ENCODE measurements around the gene A2M.

A2M gene

DNA sequence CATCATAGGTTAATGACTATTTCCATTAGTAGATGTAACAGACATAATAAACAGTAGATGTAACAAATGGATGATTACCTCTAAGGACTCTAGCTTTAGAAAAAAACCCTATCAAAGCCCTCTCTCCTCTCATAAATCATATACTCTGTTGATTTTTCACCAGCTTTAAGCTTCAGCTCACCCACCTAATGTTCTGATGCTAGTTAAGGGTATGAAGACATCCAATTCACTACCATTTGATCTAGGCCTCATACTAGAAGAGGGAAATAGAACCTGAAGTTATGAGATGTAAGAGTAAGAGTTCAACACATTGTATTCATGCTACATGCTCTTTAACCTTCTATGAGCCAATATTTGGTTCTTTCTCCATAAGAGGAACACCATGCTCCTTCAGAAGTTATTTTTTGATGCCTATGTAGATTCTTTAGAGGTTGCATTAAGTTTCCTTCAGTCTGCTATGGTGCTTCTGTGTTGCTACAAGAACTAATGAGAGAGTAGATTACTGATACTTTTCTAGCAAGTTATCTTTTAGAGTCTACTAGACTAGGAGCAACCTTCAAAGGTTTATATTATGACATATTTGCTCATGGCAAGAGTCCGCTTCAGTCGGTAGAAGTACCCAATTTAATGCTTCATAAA lies 16.0 kb downstream of the A2M start:
- DNase-seq (ENCODE audit: low read depth), result no peak

- DNase-seq (ENCODE audit: low read depth), result no peak
Measured at GRCh38 chr12:9098463-9099026, 17.2 kb downstream of the A2M start.

GRCh38 chr12:9098115-9098452 lies 17.6 kb downstream of the A2M start:
- no peak for DNase-seq (ENCODE audit: low read depth)

- no peak for DNase-seq (ENCODE audit: low read depth)
Measured at GRCh38 chr12:9096563-9097176, 19.0 kb downstream of the A2M start.

GRCh38 chr12:9095322-9095721 lies 20.4 kb downstream of the A2M start:
- no peak for DNase-seq (ENCODE audit: low read depth)

DNA sequence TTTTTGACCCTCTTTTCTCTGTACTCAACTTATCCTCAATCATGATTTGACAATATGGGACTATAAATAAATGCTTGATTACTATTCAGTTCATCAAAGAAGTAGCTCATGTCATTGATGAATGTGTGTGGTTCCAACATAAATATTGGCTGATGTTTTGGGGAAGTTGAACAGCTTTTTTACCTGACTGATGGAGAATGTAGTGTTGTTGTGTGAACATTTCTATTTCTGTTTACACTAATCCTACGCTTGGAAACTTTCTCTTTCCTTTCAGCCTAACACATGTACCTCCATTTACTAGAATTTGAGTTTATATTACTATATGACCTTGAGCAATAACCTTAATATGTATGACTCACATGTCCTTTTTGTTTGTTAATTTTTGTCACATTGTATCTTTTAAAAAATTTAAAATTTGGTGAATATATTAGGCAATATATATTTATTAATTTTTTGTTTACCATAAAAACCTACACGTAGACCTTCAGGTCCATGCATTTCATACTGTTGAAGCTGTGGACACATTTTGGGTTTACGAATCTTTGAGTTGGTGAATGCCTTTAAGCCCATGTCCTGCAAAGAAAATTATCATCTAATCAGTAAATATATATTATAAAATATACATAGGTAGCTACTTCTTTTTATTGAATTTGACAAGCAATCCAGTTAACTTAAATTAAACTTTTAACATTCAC lies 21.1 kb downstream of the A2M start:
- DNase-seq (ENCODE audit: low read depth), result no peak

GRCh38 chr12:9091891-9092598 lies 23.7 kb downstream of the A2M start:
- no peak for DNase-seq (ENCODE audit: low read depth)

- DNase-seq (ENCODE audit: low read depth), result no peak
Measured at GRCh38 chr12:9090220-9090619, 25.5 kb downstream of the A2M start.

DNA sequence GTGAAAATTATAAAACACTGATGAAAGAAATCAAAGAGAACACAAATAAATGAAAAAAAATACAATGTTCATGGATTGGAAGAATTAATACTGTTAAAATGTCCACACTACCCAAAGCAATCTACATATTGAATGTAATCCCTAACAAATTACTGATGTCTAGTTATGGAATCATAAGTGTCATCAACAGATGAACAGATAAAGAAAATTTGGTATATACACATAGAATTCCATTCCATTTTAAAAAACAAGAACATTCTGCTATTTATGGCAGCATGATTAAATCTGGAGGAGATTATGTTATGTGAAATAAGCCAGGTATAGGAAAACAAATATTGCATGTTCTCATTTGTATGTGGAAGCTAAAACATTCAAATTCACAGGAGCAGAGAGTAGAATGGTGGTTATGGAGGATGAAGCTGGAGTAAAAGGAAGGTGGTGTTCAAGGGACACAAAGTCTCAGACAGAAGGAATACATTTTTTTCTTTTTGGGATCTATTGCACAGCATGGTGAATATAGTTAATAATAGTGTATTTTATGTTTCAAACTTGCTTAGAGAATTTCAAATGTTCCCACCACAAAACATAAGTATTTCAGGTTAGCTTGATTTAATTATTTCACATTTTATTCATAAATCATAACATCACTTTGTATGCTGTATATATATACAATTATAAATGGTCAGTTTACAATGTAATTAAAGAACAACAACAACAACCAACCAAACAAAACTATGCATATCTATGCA lies 28.5 kb downstream of the A2M start:
- DNase-seq (ENCODE audit: low read depth), result no peak

DNA sequence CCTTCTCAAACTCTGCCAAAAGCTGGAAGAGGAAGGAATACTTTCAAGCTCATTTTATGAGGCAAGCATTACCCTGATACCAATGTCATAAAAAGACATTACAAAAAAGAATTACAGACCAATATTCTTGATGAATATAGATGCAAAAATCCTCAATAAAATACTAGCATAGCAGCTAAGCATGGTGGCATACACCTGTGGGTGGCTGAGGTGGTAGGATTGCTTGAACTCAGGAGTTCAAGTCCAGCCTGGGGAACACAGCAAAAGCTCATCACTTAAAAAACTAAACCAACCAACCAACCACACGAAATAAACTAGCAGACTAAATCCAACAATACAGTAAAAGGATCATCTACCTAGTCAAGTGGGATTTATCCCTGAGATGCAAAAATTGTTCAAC lies 29.6 kb downstream of the A2M start:
- no peak for DNase-seq (ENCODE audit: low read depth)

GRCh38 chr12:9084417-9084816 lies 31.3 kb downstream of the A2M start:
- no peak for DNase-seq (ENCODE audit: low read depth)

- no peak for DNase-seq (ENCODE audit: low read depth)
Measured at GRCh38 chr12:9083793-9084192, 31.9 kb downstream of the A2M start.

DNA sequence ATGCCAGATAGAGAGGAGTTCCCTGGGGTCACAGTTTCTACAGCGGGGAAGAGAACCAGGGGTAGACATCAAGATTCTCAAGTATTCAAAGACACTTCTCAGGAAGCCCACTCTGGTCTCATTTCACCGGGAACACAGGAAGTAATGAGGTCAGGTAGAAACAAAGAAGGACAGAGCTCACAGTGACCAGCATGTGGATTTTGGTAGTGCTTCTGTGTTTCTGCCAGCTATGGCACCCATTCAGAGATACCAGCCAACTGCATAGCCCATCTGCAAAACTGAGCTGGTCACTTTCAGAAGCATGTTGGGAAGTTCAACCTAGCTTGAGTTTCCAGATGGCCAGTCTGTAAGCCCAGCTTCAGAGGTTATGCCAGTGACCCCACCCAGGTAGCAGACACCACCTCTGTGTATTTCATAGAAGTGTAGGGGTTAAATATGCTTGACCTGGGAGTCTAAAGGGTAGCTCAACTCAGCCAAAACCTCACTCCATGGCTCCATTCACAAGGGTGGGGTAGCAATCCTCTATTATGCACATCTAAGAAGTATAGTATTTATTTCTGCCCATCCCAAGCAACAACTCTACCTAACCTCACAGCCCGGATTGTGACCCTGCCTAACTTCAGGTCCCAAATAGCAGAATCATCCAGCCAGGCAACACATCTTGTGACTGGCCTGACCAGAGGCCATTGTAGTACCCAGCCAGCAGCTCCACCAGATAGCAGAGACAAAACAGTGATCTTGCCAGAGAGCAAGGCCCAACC lies 33.9 kb downstream of the A2M start:
- DNase-seq (ENCODE audit: low read depth), result no peak

- DNase-seq (ENCODE audit: low read depth), result no peak
Measured at GRCh38 chr12:9079883-9080675, 35.6 kb downstream of the A2M start.

DNA sequence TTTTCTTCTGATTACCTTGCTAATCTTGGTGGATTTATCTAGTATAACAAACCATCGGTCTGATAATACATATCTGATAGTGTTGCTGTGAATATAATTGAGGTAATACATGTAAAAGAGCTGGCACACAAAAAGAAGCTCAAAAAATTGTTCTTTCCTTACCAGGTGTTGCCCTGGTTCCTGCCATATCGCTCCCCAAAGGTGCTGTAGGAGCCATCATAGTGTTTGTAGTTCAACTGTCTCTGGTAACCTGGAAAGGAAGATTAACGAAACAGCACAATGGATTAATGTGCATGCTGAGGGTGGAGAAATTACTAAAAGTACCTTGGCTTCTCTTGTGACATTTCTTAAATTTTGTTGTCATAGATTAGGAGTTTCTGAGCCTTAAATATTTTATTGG lies 36.6 kb downstream of the A2M start:
- no peak for DNase-seq (ENCODE audit: low read depth)

DNA sequence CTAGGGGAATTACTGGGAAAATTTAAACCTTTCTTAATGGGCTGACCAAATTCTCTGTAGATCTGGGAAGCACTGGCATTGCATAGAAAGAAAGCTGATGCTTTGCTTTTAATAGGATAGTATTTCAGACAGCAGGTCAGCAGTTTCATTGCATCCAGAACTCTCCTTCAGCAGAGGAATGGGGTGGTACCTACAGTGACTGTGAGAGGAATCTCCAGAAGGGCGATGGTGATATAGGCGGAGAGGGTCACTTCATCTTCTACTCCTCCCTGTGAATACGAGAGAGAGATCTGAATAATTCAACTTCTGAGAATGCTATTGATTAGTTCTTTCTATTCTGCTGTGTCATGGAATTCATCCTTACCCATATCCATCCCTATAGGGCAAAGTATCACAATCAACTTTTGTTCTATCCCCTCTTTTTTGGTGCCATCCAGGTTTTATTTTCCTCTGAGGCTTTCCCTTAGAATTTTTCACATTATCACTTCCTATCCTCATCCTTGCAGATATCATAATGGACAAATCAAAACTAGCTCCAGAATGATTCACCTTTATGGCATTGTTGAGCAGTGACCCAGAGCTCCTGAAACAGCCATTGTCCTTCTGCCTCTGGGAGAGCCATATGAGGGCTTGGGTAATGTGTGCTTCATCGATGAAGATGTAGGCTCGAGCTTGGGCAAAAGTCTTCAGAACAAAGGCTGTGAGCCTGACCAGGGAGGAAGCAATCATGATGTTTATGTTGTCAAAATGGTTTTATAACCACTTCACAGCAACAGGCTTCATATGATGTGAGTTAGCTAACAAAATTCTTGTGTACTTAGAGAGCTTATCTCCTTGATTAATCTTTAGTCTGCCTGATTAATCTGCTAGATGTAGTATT lies 38.3 kb downstream of the A2M start:
- DNase-seq (ENCODE audit: low read depth), result no peak

DNA sequence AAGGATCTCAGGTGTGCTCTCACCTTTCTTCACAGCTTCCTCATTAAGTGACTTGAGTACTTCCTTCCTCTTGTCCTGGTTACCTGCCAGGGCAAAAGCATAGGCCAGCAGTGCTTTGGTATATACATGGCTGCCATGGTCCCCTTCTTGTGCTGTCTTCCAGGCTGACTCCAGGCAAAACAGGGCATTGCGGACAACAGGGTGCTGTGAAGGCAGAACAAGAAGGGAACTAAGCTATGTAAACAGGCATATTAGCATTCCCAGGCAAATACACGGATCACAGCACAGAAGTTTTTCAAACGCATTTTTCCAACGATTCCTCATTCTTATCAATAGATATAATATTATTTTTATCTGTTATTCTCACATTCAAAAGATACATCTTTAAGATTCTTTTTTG lies 39.0 kb downstream of the A2M start:
- no peak for DNase-seq (ENCODE audit: low read depth)

DNA sequence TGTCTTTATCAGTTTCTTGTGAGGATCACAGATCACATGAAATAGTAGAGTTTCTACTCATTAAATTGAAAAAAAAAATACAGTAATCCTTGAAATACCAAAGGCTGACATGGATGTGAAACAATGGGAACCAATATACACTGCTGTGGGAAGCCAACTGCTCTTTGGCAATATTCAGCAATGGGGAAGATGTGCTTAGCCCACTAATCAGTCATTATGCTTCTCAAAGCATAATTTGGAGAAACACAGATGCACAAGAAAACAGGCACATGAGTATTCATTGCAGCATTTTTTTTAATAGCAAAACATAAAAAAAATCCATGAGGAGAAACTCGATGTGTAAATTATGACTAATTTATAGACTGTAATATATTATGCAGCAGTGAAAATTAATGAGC lies 40.6 kb downstream of the A2M start:
- DNase-seq (ENCODE audit: low read depth), result no peak

GRCh38 chr12:9074484-9075137 lies 41.1 kb downstream of the A2M start:
- no peak for DNase-seq (ENCODE audit: low read depth)

Data from iris pigment epithelial cell (primary cell).